Mesenchymal stem cell (in vitro differentiated cells and primary cell): ENCODE measurements around the gene CPNE9.

Experiments used
- DNase-seq: peaks from one replicate; pipeline ENCODE4 v3.0.0-alpha.2; 2013
- H2AFZ ChIP-seq: one replicate; pipeline ENCODE4 v1.6.1; 2013; ENCODE audit warnings: low read depth, mild to moderate bottlenecking, control low read depth, inconsistent platforms, low read length, moderate library complexity
- H2AK5ac ChIP-seq: 2 replicates; pipeline ENCODE4 v1.6.1; 2013; ENCODE audit warnings: low read length, moderate library complexity, mild to moderate bottlenecking, inconsistent platforms; ENCODE audit not compliant: severe bottlenecking
- H2BK120ac ChIP-seq: one replicate; pipeline ENCODE4 v1.6.1; 2013; ENCODE audit warnings: low read depth, mild to moderate bottlenecking, inconsistent platforms, low read length, moderate library complexity
- H2BK12ac ChIP-seq, 2 experiments: one replicate each; pipeline ENCODE4 v1.6.1; 2013; ENCODE audit warnings: inconsistent platforms in 2 of 2, low read length in 2 of 2, mild to moderate bottlenecking in 2 of 2, moderate library complexity in 2 of 2, control low read depth in 1 of 2
- H2BK15ac ChIP-seq: one replicate; pipeline ENCODE4 v1.6.1; 2013; ENCODE audit warnings: mild to moderate bottlenecking, low read depth, inconsistent platforms; ENCODE audit not compliant: poor library complexity, severe bottlenecking
- H2BK5ac ChIP-seq: 2 replicates; pipeline ENCODE4 v1.6.1; 2013; ENCODE audit warnings: low read depth, mild to moderate bottlenecking, low read length, control low read depth, inconsistent platforms; ENCODE audit not compliant: poor library complexity, severe bottlenecking
- H3K14ac ChIP-seq, 2 experiments: one replicate each; pipeline ENCODE4 v1.6.1; 2013; ENCODE audit warnings: inconsistent platforms in 2 of 2, low read length in 2 of 2, control low read depth in 1 of 2, mild to moderate bottlenecking in 1 of 2, moderate library complexity in 1 of 2
- H3K18ac ChIP-seq, 2 experiments: one replicate each; pipeline ENCODE4 v1.6.1; 2013; ENCODE audit warnings: inconsistent platforms in 2 of 2, low read length in 2 of 2, control low read depth in 1 of 2, low read depth in 1 of 2, mild to moderate bottlenecking in 1 of 2
- H3K23ac ChIP-seq, 2 experiments: one replicate each; pipeline ENCODE4 v1.6.1; 2013; ENCODE audit warnings: inconsistent platforms in 2 of 2, low read length in 2 of 2, mild to moderate bottlenecking in 2 of 2, moderate library complexity in 2 of 2, control low read depth in 1 of 2
- H3K27ac ChIP-seq: 2 replicates; pipeline ENCODE4 v1.5.1; 2013; ENCODE audit warnings: mild to moderate bottlenecking, moderate library complexity, low read length, control low read depth, inconsistent platforms; ENCODE audit not compliant: poor library complexity, severe bottlenecking
- H3K27me3 ChIP-seq, 2 experiments: 2 replicates each; pipeline versions ENCODE4 v1.6.1 to v1.7.0; 2013; ENCODE audit warnings: low read length in 2 of 2, mild to moderate bottlenecking in 2 of 2, moderate library complexity in 2 of 2, control low read depth in 1 of 2, inconsistent platforms in 1 of 2; ENCODE audit not compliant: control insufficient read depth in 1 of 2, insufficient read depth in 1 of 2
- H3K36me3 ChIP-seq, 2 experiments: 2 replicates each; pipeline versions ENCODE4 v1.6.1 to v1.7.0; 2013; ENCODE audit warnings: low read length in 2 of 2, control low read depth in 1 of 2, inconsistent platforms in 1 of 2, low read depth in 1 of 2, mild to moderate bottlenecking in 1 of 2; ENCODE audit not compliant: insufficient read depth in 2 of 2, control insufficient read depth in 1 of 2
- H3K4ac ChIP-seq, 2 experiments: one replicate each; pipeline ENCODE4 v1.6.1; 2013; ENCODE audit warnings: inconsistent platforms in 2 of 2, low read length in 2 of 2, mild to moderate bottlenecking in 2 of 2, moderate library complexity in 2 of 2, control low read depth in 1 of 2, low read depth in 1 of 2
- H3K4me1 ChIP-seq: 2 replicates; pipeline ENCODE4 v1.6.1; 2013; ENCODE audit warnings: low read depth, low read length, control low read depth; ENCODE audit not compliant: control insufficient read depth, insufficient read depth
- H3K4me2 ChIP-seq: 2 replicates; pipeline ENCODE4 v1.6.1; 2013; ENCODE audit warnings: low read length, mild to moderate bottlenecking, inconsistent platforms; ENCODE audit not compliant: poor library complexity, severe bottlenecking
- H3K4me3 ChIP-seq, 2 experiments: 2 replicates each; pipeline versions ENCODE4 v1.5.1 to v1.7.0; 2013; ENCODE audit warnings: low read length in 2 of 2, mild to moderate bottlenecking in 2 of 2, control low read depth in 1 of 2, low read depth in 1 of 2; ENCODE audit not compliant: insufficient read depth in 1 of 2
- H3K79me1 ChIP-seq: replicated peaks from 2 replicates; pipeline ENCODE4 v1.6.1; 2013; ENCODE audit warnings: mild to moderate bottlenecking, control low read depth, low read length, inconsistent platforms; ENCODE audit not compliant: poor library complexity, severe bottlenecking
- H3K9ac ChIP-seq: 2 replicates; pipeline ENCODE4 v1.7.0; 2013; ENCODE audit warnings: mild to moderate bottlenecking, low read length, moderate library complexity
- H3K9me3 ChIP-seq: 2 replicates; pipeline ENCODE4 v1.7.0; 2013; ENCODE audit warnings: mild to moderate bottlenecking, low read length; ENCODE audit not compliant: control insufficient read depth
- H4K8ac ChIP-seq: one replicate; pipeline ENCODE4 v1.6.1; 2013; ENCODE audit warnings: inconsistent platforms, mild to moderate bottlenecking, low read length, moderate library complexity
- H4K91ac ChIP-seq: one replicate; pipeline ENCODE4 v1.6.1; 2013; ENCODE audit warnings: mild to moderate bottlenecking, low read length, inconsistent platforms
- WGBS: methylation state at CpG from one replicate; pipeline ENCODE4 v1.1.7; 2013; ENCODE audit warnings: mixed read lengths; 5-methylcytosine and 5-hydroxymethylcytosine counted together

CPNE9 gene

GRCh38 chr3:9673752-9674151, 29.9 kb upstream of the CPNE9 start:
- Histone ChIP-seq H3K4ac (no peak overlapping the region), H3K79me1 (peaks cover 14% of the 10 kb centered on the region), H3K27me3 (no peaks in the 10 kb centered on the region), H3K18ac (no peak overlapping the region), H3K4me1 (peaks cover 4% of the 10 kb centered on the region), H4K8ac (no peak overlapping the region), H3K27ac (no peak overlapping the region), H2AK5ac (no peak overlapping the region), H2BK5ac (no peak overlapping the region), H3K36me3 (peaks cover 61 to 97% of the 10 kb centered on the region in 2 experiments), H2BK15ac (no peak overlapping the region), H2BK120ac (no peak overlapping the region), H3K14ac (no peak overlapping the region), H3K9me3 (no peaks in the 10 kb centered on the region), H2BK12ac (no peak overlapping the region), H3K9ac (no peak overlapping the region), H3K23ac (no peak overlapping the region), H2AFZ (no peak overlapping the region), H4K91ac (no peak overlapping the region), H3K4me2 (no peak overlapping the region), H3K4me3 (no peak overlapping the region)
- DNase-seq: no peak
- WGBS: 96% methylated on average over 2 of the region's 2 CpGs

GRCh38 chr3:9675736-9676290, 27.8 kb upstream of the CPNE9 start:
- H3K4ac ChIP-seq: no peak overlapping the region
- DNase-seq: no peak
- no peak overlapping the region for H2BK12ac ChIP-seq
- H3K9me3 ChIP-seq: no peaks in the 10 kb centered on the region
- 84% methylated on average over 5 of the region's 5 CpGs for WGBS
- no peak overlapping the region for H4K8ac ChIP-seq
- no peaks in the 10 kb centered on the region for H3K4me1 ChIP-seq
- H3K4me3 ChIP-seq: no peak overlapping the region
- H2BK15ac ChIP-seq: no peak overlapping the region
- no peak overlapping the region for H3K4me2 ChIP-seq
- H3K27ac ChIP-seq: no peak overlapping the region
- no peak overlapping the region for H3K14ac ChIP-seq
- H3K36me3 ChIP-seq: peaks cover 67 to 97% of the 10 kb centered on the region in 2 experiments
- no peak overlapping the region for H2AK5ac ChIP-seq
- no peak overlapping the region for H2BK5ac ChIP-seq
- no peak overlapping the region for H2BK120ac ChIP-seq
- H3K18ac ChIP-seq: no peak overlapping the region
- no peak overlapping the region for H3K23ac ChIP-seq
- H3K9ac ChIP-seq: no peak overlapping the region
- H2AFZ ChIP-seq: no peak overlapping the region
- peaks cover 8% of the 10 kb centered on the region for H3K79me1 ChIP-seq
- no peak overlapping the region for H4K91ac ChIP-seq
- no peaks in the 10 kb centered on the region for H3K27me3 ChIP-seq

GRCh38 chr3:9676785-9677184, 26.8 kb upstream of the CPNE9 start:
- Histone ChIP-seq H3K18ac (no peak overlapping the region), H3K4me1 (no peaks in the 10 kb centered on the region), H3K9ac (no peak overlapping the region), H3K27me3 (no peaks in the 10 kb centered on the region), H4K8ac (no peak overlapping the region), H2AFZ (no peak overlapping the region), H3K4ac (no peak overlapping the region), H2BK12ac (no peak overlapping the region), H2AK5ac (no peak overlapping the region), H2BK5ac (no peak overlapping the region), H3K36me3 (peaks cover 70 to 97% of the 10 kb centered on the region in 2 experiments), H4K91ac (no peak overlapping the region), H3K79me1 (peaks cover 8% of the 10 kb centered on the region), H2BK120ac (no peak overlapping the region), H3K14ac (no peak overlapping the region), H3K9me3 (no peaks in the 10 kb centered on the region), H3K27ac (no peak overlapping the region), H3K4me3 (no peak overlapping the region), H3K4me2 (no peak overlapping the region), H3K23ac (no peak overlapping the region), H2BK15ac (no peak overlapping the region)
- WGBS: 68% methylated on average over 6 of the region's 6 CpGs
- peak; percentile 16 for DNase-seq

GRCh38 chr3:9678493-9678892, 25.1 kb upstream of the CPNE9 start:
- no peak overlapping the region for H3K9ac ChIP-seq
- no peaks in the 10 kb centered on the region for H3K27me3 ChIP-seq
- no peak overlapping the region for H3K14ac ChIP-seq
- H2BK120ac ChIP-seq: no peak overlapping the region
- no peaks in the 10 kb centered on the region for H3K9me3 ChIP-seq
- H3K4ac ChIP-seq: no peak overlapping the region
- no peak overlapping the region for H3K23ac ChIP-seq
- peaks cover 4% of the 10 kb centered on the region for H3K79me1 ChIP-seq
- H2AFZ ChIP-seq: no peak overlapping the region
- H3K36me3 ChIP-seq: peaks cover 68 to 95% of the 10 kb centered on the region in 2 experiments
- H3K18ac ChIP-seq: no peak overlapping the region
- no peak overlapping the region for H2BK15ac ChIP-seq
- H2BK12ac ChIP-seq: no peak overlapping the region
- H3K4me3 ChIP-seq: no peak overlapping the region
- no peak overlapping the region for H2BK5ac ChIP-seq
- H3K4me2 ChIP-seq: peak overlapping the region; percentile 17
- H3K27ac ChIP-seq: no peak overlapping the region
- WGBS: 81% methylated on average over 3 of the region's 3 CpGs
- no peak overlapping the region for H4K91ac ChIP-seq
- no peak for DNase-seq
- H2AK5ac ChIP-seq: no peak overlapping the region
- no peaks in the 10 kb centered on the region for H3K4me1 ChIP-seq
- no peak overlapping the region for H4K8ac ChIP-seq
